Esophagus (tissue), 2 donors: ENCODE data around the gene PYROXD2. TPM values are rescaled to one million over a fixed set of nuclear protein-coding genes. Genes with fewer than 3 reads are reported as not detected.

Experiments
- H3K27ac ChIP-seq, 2 donors: one replicate each; pipeline ENCODE4 v1.5.1; 2013; ENCODE audit warnings: low read depth in 2 of 2, mild to moderate bottlenecking in 2 of 2, inconsistent platforms in 1 of 2, low read length in 1 of 2, moderate library complexity in 1 of 2
- H3K27me3 ChIP-seq, 2 donors: one replicate each; pipeline ENCODE4 v1.6.1; 2013; ENCODE audit warnings: low read length in 2 of 2, control low read depth in 1 of 2, mild to moderate bottlenecking in 1 of 2; ENCODE audit not compliant: insufficient read depth in 2 of 2, control insufficient read depth in 1 of 2
- H3K36me3 ChIP-seq, 2 donors: one replicate each; pipeline ENCODE4 v1.6.1; 2013; ENCODE audit warnings: low read length in 1 of 2; ENCODE audit not compliant: control insufficient read depth in 2 of 2, insufficient read depth in 2 of 2
- H3K4me1 ChIP-seq, 2 donors: one replicate each; pipeline ENCODE4 v1.6.1; 2013; ENCODE audit warnings: low read length in 1 of 2; ENCODE audit not compliant: control insufficient read depth in 2 of 2, insufficient read depth in 2 of 2
- H3K4me3 ChIP-seq, 2 donors: one replicate each; pipeline ENCODE4 v1.5.1; 2013; ENCODE audit warnings: low read length in 2 of 2, mild to moderate bottlenecking in 2 of 2, low read depth in 1 of 2, moderate library complexity in 1 of 2
- H3K9me3 ChIP-seq, 2 donors: one replicate each; pipeline ENCODE4 v1.6.1; 2013; ENCODE audit warnings: mild to moderate bottlenecking in 2 of 2, low read depth in 1 of 2, low read length in 1 of 2, moderate library complexity in 1 of 2; ENCODE audit not compliant: control insufficient read depth in 2 of 2, insufficient read depth in 1 of 2
- WGBS, 2 donors: extraction: QIAGEN DNeasy Blood & Tissue Kit; methylation state at CpG; one replicate each; pipeline ENCODE4 v1.1.7; 2013; 5-methylcytosine and 5-hydroxymethylcytosine counted together
- polyA plus RNA-seq, 2 donors: library from polyadenylated mRNA; stranded (reverse); fragments of 200-250 nt; gene quantifications; one replicate each; pipeline ENCODE4 v1.2.3, GENCODE V29; 2013
- donor health status: healthy with polysubstance abuse.
- donor health status: Bipolar disorder and iron deficiency.

PYROXD2 gene
- polyA plus RNA-seq, 2 donors, result 1.2 to 3.9 TPM

- H3K36me3 ChIP-seq, result peaks cover 10 to 39% of the 10 kb centered on the region in 2 donors
- 88% methylated on average over 20 to 21 of the region's 21 CpGs for WGBS, 2 donors
- no peaks in the 10 kb centered on the region for H3K9me3 ChIP-seq
- H3K4me3 ChIP-seq, result no peak overlapping the region
- no peaks in the 10 kb centered on the region for H3K27me3 ChIP-seq
- H3K27ac ChIP-seq, result no peak overlapping the region
- no peaks in the 10 kb centered on the region for H3K4me1 ChIP-seq
Measured at GRCh38 chr10:98425511-98426352, 10.8 kb upstream of the PYROXD2 start.

- Histone ChIP-seq H3K36me3 (peaks cover 15 to 36% of the 10 kb centered on the region in 2 donors), H3K9me3 (no peaks in the 10 kb centered on the region), H3K4me1 (no peaks in the 10 kb centered on the region), H3K27ac (no peak overlapping the region), H3K27me3 (no peaks in the 10 kb centered on the region), H3K4me3 (no peak overlapping the region)
- 83 to 88% methylated on average over 23 of the region's 23 CpGs for WGBS, 2 donors
Measured at GRCh38 chr10:98424295-98425254, 9.6 kb upstream of the PYROXD2 start.

- Histone ChIP-seq H3K4me1 (no peaks in the 10 kb centered on the region), H3K27ac (no peak overlapping the region), H3K27me3 (no peaks in the 10 kb centered on the region), H3K9me3 (no peaks in the 10 kb centered on the region), H3K4me3 (no peak overlapping the region), H3K36me3 (peaks cover 20 to 39% of the 10 kb centered on the region in 2 donors)
- 79 to 90% methylated on average over 9 of the region's 9 CpGs for WGBS, 2 donors
Measured at GRCh38 chr10:98423691-98424120, 8.7 kb upstream of the PYROXD2 start.

GRCh38 chr10:98422182-98422581, 7.2 kb upstream of the PYROXD2 start:
- Histone ChIP-seq H3K27me3 (no peaks in the 10 kb centered on the region), H3K27ac (no peak overlapping the region), H3K4me1 (no peaks in the 10 kb centered on the region), H3K36me3 (peaks cover 27 to 44% of the 10 kb centered on the region in 2 donors), H3K9me3 (no peaks in the 10 kb centered on the region), H3K4me3 (no peak overlapping the region)
- WGBS, 2 donors, result 90 to 93% methylated on average over 10 of the region's 10 CpGs

- no peaks in the 10 kb centered on the region for H3K27me3 ChIP-seq
- peaks cover 27 to 43% of the 10 kb centered on the region in 2 donors for H3K36me3 ChIP-seq
- H3K4me3 ChIP-seq, result no peak overlapping the region
- 81 to 86% methylated on average over 9 of the region's 9 CpGs for WGBS, 2 donors
- no peak overlapping the region for H3K27ac ChIP-seq
- H3K4me1 ChIP-seq, result no peaks in the 10 kb centered on the region
- no peaks in the 10 kb centered on the region for H3K9me3 ChIP-seq
Measured at GRCh38 chr10:98420786-98421185, 5.8 kb upstream of the PYROXD2 start.

- H3K36me3 ChIP-seq, result peaks cover 27 to 38% of the 10 kb centered on the region in 2 donors
- H3K9me3 ChIP-seq, result no peaks in the 10 kb centered on the region
- H3K27ac ChIP-seq, result no peak overlapping the region
- no peaks in the 10 kb centered on the region for H3K27me3 ChIP-seq
- H3K4me1 ChIP-seq, result peaks cover 7 to 9% of the 10 kb centered on the region in 2 donors
- H3K4me3 ChIP-seq, result no peak overlapping the region
- 93 to 95% methylated on average over 17 of the region's 17 CpGs for WGBS, 2 donors
Measured at GRCh38 chr10:98419469-98420261, 4.7 kb upstream of the PYROXD2 start.

- Histone ChIP-seq H3K27me3 (no peaks in the 10 kb centered on the region), H3K27ac (no peak overlapping the region), H3K4me1 (peaks cover 7 to 13% of the 10 kb centered on the region in 2 donors), H3K36me3 (peaks cover 27 to 38% of the 10 kb centered on the region in 2 donors), H3K4me3 (no peak overlapping the region), H3K9me3 (no peaks in the 10 kb centered on the region)
- 91% methylated on average over 18 of the region's 18 CpGs for WGBS, 2 donors
Measured at GRCh38 chr10:98418665-98419468, 3.9 kb upstream of the PYROXD2 start.

- 87 to 90% methylated on average over 21 of the region's 21 CpGs for WGBS, 2 donors
- no peak overlapping the region for H3K4me3 ChIP-seq
- H3K9me3 ChIP-seq, result no peaks in the 10 kb centered on the region
- H3K36me3 ChIP-seq, result peaks cover 22 to 32% of the 10 kb centered on the region in 2 donors
- H3K4me1 ChIP-seq, result peaks cover 7 to 13% of the 10 kb centered on the region in 2 donors
- no peak overlapping the region for H3K27ac ChIP-seq
- H3K27me3 ChIP-seq, result no peaks in the 10 kb centered on the region
Measured at GRCh38 chr10:98417973-98418664, 3.1 kb upstream of the PYROXD2 start.
